Tibial nerve (tissue), 4 donors: ENCODE data around the gene RBM15B.

Experiments
- CTCF ChIP-seq, 5 experiments: fragments of 200-600 bp in 3 of 5; fragments of 450-650 bp in 2 of 5; sonication (generic) in 3 of 5; IDR thresholded peaks; one replicate each; pipeline ENCODE4 v1.5.1; 2016 to 2019; ENCODE audit warnings: antibody characterized with exemption in 5 of 5, mild to moderate bottlenecking in 3 of 5, moderate library complexity in 2 of 5
- EP300 ChIP-seq, 2 donors: sonication (generic); formaldehyde crosslinking; IDR thresholded peaks; one replicate each; pipeline ENCODE4 v1.6.1; 2017; ENCODE audit warnings: antibody characterized with exemption in 2 of 2, mild to moderate bottlenecking in 1 of 2
- POLR2A ChIP-seq, 2 donors: fragments of 450-650 bp; IDR thresholded peaks; one replicate each; pipeline ENCODE4 v1.6.1; 2017; ENCODE audit warnings: antibody characterized with exemption in 2 of 2, mild to moderate bottlenecking in 2 of 2, moderate library complexity in 2 of 2

GRCh38 chr3:51358981-51359380, 32.1 kb upstream of the RBM15B start:
- TF ChIP-seq CTCF (IDR thresholded peaks at IDR 0.05) (no peak), POLR2A (IDR thresholded peaks at IDR 0.05) (no peak), EP300 (IDR thresholded peaks at IDR 0.05) (no peak)
